Measurements from ENCODE around the gene BTBD7. TPM values are rescaled to one million over a fixed set of nuclear protein-coding genes. Genes with fewer than 3 reads are reported as not detected.

Gene BTBD7
- total and polyA plus RNA-seq, 2 experiments from 2014 or later = 24.4 to 32.8 TPM

DNA sequence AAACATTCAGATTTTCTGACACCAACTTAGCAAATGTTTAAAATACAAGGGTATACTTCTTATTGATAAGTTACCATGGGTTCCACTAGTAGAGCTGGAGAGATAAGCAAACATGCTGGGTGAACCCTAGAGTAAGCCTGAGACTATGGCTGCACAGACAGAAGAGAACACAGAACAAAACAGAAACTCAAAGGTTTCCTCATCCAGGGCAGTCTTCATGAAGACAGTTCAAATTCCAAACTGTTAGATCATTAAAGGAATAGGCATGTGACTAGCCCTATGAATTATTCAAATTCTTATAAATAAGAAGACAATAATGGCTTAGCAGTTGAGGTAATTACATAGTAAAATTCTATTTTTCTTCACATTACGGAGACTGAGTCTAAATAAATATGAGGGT lies 28.1 kb downstream of the BTBD7 start:
- Mint-ChIP-seq H3K27ac (no peak overlapping the region; the same call in 1 of the 2 replicates), H3K36me3 (ENCODE audit: low read depth) (no peaks in the 10 kb centered on the region), H3K4me3 (no peak overlapping the region), H3K9me3 (no peaks in the 10 kb centered on the region), H3K27me3 (ENCODE audit: insufficient read depth, low read depth, poor library complexity) (peaks cover 9% of the 10 kb centered on the region), H3K4me1 (peaks cover 46% of the 10 kb centered on the region)
- peaks cover 17% of the 10 kb centered on the region; the same call in 1 of the 2 replicates for H4K20me1 ChIP-seq (replicated peaks; ENCODE audit: insufficient read depth)
- no peak overlapping the region for H3K4me2 ChIP-seq
- TF ChIP-seq STAT1 (IDR thresholded peaks at IDR 0.05; ENCODE audit: unreplicated experiment) = no peak
- TF ChIP-seq, protein P1, sequence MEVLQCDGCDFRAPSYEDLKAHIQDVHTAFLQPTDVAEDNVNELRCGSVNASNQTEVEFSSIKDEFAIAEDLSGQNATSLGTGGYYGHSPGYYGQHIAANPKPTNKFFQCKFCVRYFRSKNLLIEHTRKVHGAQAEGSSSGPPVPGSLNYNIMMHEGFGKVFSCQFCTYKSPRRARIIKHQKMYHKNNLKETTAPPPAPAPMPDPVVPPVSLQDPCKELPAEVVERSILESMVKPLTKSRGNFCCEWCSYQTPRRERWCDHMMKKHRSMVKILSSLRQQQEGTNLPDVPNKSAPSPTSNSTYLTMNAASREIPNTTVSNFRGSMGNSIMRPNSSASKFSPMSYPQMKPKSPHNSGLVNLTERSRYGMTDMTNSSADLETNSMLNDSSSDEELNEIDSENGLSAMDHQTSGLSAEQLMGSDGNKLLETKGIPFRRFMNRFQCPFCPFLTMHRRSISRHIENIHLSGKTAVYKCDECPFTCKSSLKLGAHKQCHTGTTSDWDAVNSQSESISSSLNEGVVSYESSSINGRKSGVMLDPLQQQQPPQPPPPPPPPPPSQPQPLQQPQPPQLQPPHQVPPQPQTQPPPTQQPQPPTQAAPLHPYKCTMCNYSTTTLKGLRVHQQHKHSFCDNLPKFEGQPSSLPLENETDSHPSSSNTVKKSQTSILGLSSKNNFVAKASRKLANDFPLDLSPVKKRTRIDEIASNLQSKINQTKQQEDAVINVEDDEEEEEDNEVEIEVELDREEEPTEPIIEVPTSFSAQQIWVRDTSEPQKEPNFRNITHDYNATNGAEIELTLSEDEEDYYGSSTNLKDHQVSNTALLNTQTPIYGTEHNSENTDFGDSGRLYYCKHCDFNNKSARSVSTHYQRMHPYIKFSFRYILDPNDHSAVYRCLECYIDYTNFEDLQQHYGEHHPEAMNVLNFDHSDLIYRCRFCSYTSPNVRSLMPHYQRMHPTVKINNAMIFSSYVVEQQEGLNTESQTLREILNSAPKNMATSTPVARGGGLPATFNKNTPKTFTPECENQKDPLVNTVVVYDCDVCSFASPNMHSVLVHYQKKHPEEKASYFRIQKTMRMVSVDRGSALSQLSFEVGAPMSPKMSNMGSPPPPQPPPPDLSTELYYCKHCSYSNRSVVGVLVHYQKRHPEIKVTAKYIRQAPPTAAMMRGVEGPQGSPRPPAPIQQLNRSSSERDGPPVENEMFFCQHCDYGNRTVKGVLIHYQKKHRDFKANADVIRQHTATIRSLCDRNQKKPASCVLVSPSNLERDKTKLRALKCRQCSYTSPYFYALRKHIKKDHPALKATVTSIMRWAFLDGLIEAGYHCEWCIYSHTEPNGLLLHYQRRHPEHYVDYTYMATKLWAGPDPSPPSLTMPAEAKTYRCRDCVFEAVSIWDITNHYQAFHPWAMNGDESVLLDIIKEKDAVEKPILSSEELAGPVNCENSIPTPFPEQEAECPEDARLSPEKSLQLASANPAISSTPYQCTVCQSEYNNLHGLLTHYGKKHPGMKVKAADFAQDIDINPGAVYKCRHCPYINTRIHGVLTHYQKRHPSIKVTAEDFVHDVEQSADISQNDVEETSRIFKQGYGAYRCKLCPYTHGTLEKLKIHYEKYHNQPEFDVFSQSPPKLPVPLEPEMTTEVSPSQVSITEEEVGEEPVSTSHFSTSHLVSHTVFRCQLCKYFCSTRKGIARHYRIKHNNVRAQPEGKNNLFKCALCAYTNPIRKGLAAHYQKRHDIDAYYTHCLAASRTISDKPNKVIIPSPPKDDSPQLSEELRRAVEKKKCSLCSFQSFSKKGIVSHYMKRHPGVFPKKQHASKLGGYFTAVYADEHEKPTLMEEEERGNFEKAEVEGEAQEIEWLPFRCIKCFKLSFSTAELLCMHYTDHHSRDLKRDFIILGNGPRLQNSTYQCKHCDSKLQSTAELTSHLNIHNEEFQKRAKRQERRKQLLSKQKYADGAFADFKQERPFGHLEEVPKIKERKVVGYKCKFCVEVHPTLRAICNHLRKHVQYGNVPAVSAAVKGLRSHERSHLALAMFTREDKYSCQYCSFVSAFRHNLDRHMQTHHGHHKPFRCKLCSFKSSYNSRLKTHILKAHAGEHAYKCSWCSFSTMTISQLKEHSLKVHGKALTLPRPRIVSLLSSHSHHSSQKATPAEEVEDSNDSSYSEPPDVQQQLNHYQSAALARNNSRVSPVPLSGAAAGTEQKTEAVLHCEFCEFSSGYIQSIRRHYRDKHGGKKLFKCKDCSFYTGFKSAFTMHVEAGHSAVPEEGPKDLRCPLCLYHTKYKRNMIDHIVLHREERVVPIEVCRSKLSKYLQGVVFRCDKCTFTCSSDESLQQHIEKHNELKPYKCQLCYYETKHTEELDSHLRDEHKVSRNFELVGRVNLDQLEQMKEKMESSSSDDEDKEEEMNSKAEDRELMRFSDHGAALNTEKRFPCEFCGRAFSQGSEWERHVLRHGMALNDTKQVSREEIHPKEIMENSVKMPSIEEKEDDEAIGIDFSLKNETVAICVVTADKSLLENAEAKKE (CRISPR knock-in tag; IDR thresholded peaks at IDR 0.05) = no peak
- no peak for TF ChIP-seq ZNF114 (CRISPR knock-in tag; IDR thresholded peaks at IDR 0.05)
- TF ChIP-seq CREB1 (CRISPR knock-in tag; IDR thresholded peaks at IDR 0.05; ENCODE audit: low read depth) = no peak
- TF ChIP-seq, protein P2, sequence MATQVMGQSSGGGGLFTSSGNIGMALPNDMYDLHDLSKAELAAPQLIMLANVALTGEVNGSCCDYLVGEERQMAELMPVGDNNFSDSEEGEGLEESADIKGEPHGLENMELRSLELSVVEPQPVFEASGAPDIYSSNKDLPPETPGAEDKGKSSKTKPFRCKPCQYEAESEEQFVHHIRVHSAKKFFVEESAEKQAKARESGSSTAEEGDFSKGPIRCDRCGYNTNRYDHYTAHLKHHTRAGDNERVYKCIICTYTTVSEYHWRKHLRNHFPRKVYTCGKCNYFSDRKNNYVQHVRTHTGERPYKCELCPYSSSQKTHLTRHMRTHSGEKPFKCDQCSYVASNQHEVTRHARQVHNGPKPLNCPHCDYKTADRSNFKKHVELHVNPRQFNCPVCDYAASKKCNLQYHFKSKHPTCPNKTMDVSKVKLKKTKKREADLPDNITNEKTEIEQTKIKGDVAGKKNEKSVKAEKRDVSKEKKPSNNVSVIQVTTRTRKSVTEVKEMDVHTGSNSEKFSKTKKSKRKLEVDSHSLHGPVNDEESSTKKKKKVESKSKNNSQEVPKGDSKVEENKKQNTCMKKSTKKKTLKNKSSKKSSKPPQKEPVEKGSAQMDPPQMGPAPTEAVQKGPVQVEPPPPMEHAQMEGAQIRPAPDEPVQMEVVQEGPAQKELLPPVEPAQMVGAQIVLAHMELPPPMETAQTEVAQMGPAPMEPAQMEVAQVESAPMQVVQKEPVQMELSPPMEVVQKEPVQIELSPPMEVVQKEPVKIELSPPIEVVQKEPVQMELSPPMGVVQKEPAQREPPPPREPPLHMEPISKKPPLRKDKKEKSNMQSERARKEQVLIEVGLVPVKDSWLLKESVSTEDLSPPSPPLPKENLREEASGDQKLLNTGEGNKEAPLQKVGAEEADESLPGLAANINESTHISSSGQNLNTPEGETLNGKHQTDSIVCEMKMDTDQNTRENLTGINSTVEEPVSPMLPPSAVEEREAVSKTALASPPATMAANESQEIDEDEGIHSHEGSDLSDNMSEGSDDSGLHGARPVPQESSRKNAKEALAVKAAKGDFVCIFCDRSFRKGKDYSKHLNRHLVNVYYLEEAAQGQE (IDR thresholded peaks at IDR 0.05; ENCODE audit: unreplicated experiment) = no peak
- no peak for TF ChIP-seq POLR2AphosphoS5 (IDR thresholded peaks at IDR 0.05; ENCODE audit: low read depth)
- TF ChIP-seq, protein P3, sequence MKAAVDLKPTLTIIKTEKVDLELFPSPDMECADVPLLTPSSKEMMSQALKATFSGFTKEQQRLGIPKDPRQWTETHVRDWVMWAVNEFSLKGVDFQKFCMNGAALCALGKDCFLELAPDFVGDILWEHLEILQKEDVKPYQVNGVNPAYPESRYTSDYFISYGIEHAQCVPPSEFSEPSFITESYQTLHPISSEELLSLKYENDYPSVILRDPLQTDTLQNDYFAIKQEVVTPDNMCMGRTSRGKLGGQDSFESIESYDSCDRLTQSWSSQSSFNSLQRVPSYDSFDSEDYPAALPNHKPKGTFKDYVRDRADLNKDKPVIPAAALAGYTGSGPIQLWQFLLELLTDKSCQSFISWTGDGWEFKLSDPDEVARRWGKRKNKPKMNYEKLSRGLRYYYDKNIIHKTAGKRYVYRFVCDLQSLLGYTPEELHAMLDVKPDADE (IDR thresholded peaks at IDR 0.05) = no peak
- no peak for TF ChIP-seq EZH2phosphoT487 (IDR thresholded peaks at IDR 0.05; ENCODE audit: unreplicated experiment)
- TF ChIP-seq, protein P4, sequence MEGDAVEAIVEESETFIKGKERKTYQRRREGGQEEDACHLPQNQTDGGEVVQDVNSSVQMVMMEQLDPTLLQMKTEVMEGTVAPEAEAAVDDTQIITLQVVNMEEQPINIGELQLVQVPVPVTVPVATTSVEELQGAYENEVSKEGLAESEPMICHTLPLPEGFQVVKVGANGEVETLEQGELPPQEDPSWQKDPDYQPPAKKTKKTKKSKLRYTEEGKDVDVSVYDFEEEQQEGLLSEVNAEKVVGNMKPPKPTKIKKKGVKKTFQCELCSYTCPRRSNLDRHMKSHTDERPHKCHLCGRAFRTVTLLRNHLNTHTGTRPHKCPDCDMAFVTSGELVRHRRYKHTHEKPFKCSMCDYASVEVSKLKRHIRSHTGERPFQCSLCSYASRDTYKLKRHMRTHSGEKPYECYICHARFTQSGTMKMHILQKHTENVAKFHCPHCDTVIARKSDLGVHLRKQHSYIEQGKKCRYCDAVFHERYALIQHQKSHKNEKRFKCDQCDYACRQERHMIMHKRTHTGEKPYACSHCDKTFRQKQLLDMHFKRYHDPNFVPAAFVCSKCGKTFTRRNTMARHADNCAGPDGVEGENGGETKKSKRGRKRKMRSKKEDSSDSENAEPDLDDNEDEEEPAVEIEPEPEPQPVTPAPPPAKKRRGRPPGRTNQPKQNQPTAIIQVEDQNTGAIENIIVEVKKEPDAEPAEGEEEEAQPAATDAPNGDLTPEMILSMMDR (conservative IDR thresholded peaks at IDR 0.05; ENCODE audit: low read depth in 2 of 2) = no peak
- no peak for TF ChIP-seq ZNF331 (CRISPR knock-in tag; IDR thresholded peaks at IDR 0.05; ENCODE audit: low read depth)
- no peak for TF ChIP-seq EZH2 (IDR thresholded peaks at IDR 0.05; ENCODE audit: low read depth, unreplicated experiment)
- no peak for TF ChIP-seq JUNB (IDR thresholded peaks at IDR 0.05; ENCODE audit: unreplicated experiment)
- TF ChIP-seq NANOG (IDR thresholded peaks at IDR 0.05; ENCODE audit: borderline replicate concordance) = no peak
- H2AFZ ChIP-seq = no peak overlapping the region
- ATAC-seq (no peak), DNase-seq (ENCODE audit: low spot score) (no peak)
- H3K79me2 ChIP-seq (replicated peaks; ENCODE audit: insufficient read depth) = peaks cover 95% of the 10 kb centered on the region
- no peak overlapping the region for H3K4me3 ChIP-seq
- H3K27me3 ChIP-seq (ENCODE audit: insufficient read depth) = no peaks in the 10 kb centered on the region
- no peaks in the 10 kb centered on the region for H3K36me3 ChIP-seq (ENCODE audit: insufficient read depth)
- no peak overlapping the region for H3K27ac ChIP-seq (ENCODE audit: low read depth)
- peaks cover 42% of the 10 kb centered on the region for H3K4me1 ChIP-seq (ENCODE audit: insufficient read depth)
- H3K9me2 ChIP-seq (ENCODE audit: insufficient read depth) = no peaks in the 10 kb centered on the region
- H3F3A ChIP-seq (replicated peaks; ENCODE audit: low read depth) = no peaks in the 10 kb centered on the region

Measured in GM23338 (cell line).